UCSD-AML1 (cell line): ENCODE results near the gene NFIA.

Source experiments
- DNase-seq: peaks from one replicate; lab custom pipeline; 2025; ENCODE audit not compliant: unreplicated experiment; lab: John Stamatoyannopoulos, UW

The NFIA gene

DNA sequence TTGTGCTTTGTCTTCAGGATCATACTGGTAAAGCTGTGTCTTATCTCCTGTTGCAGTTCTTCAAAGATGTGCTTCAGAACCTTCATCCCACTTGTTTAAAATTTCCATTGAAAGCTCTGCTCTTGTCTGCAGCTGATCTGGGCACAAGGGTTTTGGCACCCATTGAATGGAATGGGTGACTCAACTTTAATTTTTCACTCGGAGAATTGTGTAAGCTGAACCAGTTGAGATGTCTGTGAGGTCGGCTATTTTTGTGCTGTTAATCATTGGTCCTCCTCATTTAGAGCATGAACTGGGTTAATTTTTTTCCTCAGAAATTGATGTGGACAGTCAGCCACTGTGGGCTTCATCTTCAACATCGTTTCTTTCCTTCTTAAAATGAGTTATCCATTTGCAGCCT is 390.5 kb downstream of the NFIA start:
- no peak for DNase-seq

DNA sequence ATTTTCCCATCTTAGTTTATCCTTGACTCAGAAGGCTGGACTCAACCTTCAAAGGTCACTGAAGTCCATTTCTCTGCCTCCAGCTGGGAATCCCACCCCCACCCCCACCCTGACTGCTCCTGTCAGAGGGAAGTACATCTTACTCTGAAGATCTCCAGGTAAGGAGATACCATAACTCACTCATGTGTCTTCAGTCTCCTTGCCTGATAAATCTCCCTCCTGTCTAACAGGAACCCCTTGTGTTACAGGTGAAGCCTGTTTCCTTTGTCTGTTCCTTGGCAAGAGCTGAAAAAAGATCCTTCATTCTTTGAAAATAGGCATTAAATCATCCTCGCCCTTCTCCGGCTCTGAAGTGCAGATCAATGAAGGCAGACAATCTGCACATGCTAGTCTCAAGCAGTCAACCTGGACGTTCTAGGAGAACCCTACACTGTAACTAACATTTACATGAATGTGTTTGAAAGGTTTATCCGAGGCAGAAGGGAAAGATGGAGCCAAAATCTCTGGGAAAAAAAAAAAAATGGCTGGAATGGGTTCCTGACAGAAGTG is 392.0 kb downstream of the NFIA start:
- DNase-seq = no peak

DNA sequence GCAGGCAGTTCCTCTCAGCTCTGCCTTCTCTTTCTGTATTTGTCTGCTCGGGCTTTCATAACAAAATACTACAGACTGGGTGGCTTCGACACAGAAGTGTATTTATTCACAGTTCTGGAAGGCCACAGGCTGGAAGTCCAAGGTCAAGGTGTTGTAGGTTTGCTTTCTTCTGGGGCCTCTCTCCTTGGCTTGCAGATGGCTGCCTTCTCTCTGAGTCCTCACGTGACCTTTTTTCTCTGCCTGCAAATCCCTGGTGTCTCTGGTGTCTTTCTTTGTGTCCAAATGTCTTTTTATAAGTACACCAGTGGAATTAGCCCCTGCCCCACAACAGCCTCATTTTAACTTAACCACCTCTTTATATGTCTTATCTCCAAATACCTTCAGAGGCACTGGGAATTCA is 392.6 kb downstream of the NFIA start:
- no peak for DNase-seq

DNA sequence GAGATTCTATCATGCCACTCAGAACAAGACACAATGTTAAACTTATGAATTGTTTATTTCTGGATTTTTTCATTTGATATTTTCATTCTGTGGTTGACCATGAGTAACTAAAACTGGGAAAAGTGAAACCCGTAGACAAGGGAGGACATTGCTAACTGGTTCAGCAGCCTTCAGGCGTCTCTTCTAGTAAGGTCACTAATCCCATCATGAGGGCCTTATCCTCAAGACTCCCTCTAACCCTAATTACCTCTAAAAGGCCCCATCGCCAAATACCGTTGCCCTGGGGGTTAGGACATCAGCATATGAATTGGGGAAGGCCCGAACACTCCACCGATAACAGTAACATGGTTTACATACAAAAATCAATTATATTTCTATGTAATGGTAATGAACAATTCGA is 394.9 kb downstream of the NFIA start:
- no peak for DNase-seq

DNA sequence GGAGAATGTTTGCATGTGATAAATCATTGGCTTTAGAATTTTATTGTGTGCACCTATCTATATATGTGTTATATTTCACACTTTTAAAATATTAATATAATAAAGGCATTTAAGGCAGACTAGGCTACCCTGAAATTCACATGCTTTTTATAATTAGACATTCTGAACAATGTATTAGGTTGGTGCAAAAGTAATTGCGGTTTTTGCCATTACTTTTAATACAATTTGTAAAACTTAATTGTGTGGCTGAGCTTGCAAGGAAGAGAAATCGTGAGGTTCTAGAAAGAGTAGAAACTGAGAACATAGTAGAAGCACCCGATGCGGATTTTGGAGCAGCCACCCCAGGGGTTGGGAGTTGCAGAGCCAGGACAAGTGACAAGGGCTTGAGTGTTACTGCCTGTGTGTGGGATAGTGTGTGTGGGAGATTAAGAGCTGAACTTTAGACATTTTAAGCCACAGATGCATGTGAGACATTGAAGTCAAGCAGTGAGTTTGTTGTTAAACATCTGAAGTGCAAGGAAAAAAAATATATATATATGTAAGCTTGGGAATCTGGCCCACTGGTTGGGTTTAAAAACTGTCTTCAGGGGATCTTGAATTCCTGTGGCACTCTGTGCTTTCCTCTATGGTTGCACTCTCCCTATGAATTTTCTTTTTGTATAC is 398.0 kb downstream of the NFIA start:
- DNase-seq = no peak

DNA sequence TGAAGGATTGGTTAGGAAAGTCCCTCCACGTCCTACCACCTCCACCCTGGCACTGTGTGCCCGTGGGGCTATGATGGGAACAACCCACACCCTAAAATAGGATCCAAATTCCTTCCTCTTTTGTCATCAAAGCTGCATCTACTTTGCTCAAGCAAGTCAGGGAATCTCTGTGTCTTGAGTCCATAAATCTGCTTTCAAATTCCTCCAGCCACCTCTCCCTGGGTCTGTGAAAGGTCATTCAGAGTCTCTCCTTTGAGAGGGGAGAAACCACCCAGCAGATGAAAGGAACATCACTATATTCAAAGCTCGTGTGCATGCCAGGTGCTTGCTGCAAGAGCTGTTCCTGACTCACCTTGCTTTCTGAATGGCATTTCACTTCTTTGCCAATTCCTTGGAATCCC is 399.0 kb downstream of the NFIA start:
- DNase-seq = no peak

DNA sequence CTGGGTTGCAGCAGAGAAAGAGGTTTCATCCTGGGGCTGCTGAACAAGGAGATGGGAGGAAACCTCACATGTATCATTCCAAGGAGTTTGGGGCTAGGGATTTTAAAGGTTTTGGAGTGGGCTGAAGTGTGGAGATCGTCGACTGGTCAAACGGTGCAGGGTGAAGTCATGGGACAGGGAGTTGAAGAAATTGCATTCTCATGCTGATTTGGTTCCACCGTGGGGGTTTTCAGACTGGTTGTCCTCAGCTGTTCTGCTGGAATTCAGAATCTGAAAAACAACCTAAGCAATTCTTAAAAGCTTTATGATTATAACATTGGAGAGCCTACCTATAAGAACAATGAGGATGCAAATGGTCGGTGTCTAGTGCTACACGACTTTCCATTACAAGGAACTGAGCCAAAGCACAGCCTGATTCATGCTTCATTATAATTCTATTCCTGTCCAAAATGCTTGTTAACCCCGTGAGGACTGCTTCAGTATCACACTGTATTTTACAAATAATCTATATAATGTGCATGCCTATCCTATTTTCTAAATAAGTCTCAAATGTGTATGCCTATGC is 399.9 kb downstream of the NFIA start:
- no peak for DNase-seq

DNA sequence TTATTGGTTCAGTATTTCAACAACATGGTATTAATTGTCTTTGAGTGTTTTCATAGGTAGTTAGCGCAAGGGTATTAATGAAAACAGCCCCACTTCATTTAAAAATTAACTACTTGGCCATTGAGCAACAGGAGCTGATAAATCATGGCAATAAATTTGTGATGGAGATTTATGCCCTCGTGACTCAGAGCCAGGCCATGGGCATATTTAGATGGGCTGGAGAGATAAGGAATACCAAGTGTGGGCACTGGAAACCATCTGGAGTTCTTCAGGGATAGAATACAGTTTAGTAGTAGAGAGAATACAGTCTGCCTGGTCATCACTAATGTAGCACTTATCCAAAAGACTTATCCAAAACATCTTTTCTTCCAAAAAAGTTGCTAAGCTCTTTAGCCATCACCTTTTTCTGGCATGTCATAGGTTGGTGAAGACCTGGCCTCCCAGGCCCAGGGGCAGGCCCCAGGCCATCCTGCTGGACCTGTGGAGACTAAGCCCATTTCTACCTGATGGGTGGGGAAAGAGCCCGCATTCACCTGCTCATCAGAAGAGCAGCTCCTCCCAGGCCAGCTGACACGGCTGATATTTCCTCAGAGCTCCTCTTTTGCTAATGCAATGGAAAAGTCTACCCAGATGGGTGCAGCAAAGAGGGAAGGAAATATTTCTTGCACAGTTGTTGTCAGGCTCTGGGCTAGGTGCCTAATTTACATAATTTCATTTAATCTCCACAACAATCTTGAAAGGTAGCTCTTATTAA is 404.6 kb downstream of the NFIA start:
- DNase-seq = no peak

DNA sequence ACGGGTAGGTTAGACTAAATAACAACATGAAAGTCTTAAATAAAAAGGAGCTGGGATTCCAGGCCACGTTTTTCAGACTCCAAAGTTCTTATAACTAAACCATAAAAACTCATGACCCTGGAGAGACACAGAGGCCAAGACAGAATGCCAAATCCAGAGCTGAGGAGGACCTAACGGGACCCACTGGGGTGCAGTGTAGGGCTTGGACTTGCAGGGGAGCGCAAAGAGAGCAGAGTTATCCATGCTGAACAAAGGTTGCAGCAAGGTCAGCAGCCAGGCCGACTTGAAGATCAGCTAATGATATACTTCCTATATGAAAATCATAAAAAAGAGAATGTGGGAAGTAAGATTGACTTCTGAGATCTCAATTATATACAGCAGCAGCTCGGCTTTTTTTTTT is 405.4 kb downstream of the NFIA start:
- no peak for DNase-seq

DNA sequence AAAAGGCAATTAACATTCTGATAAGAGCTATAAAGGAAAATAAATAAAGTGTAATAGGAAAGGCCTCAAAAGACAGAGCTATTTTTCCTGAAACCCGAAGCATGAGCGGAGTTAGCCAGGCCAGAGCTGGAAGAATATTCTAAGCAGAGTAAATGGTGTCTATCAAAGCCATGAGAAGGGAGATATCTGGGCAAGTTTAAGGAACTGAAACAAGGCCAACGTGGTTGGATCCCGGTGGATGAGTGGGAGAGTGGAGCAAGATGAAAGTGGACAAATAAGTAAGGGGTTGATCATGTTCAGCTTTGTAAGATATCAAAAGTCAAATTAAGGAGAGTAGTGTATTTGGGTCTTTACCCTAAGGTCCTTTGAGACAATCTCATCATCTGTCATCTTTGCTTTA is 408.6 kb downstream of the NFIA start:
- DNase-seq = no peak

DNA sequence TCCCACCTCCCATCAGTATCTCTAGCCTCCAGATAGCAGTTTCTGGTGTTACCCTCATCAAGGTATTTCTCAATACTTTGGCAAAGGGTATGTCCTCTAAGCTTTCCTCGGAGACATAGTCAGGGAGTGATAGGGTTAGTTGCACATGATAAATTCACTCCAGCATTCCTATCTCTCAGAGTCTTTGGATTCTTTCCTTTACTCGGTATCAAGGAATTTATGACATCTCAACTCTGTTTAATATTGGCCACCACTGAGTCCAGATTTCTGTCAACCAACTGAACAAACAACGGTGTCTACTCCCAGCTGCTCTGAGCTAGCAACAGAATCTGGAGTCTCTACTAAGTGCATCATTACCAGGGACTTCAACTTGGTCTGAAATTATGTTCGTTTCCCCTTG is 409.1 kb downstream of the NFIA start:
- no peak for DNase-seq

DNA sequence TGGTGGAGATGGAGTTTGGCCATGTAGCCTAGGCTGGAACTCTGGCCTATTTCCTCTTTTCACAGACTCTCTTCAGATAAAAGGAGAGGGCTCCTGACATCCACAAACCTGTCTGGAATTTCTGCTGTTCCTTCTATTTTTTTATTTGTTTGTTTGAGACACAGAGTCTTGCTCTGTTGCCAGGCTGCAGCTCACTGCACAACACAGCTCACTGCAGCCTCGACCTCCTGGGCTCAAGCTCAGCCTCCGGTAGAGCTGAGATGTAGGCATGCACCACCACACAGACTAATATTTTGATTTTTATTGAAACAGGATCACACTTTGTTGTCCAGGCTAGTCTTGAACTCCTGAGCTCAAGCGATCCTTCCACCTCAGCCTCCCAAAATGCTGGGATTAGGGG is 411.6 kb downstream of the NFIA start:
- DNase-seq = no peak

DNA sequence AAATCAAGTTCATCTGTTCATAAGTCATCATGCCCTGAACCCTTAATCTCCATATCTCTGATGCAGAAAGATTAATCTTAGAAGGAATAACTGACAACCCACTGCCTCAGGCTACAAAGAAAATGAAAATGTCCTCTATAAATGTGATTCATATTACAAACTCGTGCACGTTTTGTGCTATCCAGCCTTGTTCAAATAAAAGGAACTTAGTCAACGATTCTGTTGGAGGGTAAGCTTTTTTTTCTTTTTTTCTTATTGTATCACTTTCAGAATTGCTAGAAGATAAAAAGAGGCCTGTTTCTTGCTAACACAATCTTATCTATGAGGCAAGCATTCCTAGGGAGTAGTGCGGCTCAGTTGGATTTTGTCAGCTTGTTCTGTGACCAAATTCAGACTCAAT is 414.1 kb downstream of the NFIA start:
- no peak for DNase-seq

DNA sequence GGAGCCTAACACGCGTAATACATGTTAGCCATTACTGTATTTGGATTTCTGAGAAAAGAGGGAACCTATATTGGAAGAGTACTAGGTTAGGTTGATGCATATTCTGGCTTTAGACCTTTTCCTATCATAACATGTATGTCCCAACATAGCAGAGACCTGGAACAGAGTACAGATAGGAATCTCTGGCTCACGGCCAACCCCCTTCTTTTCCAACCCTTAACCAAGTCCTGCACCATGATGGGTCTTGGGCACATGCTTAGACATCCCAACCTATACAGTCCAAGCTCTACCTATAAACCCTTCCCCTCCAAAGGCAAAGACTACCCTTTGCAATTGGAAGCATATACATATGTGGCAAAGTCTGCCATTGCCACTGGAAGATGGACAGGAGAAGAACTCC is 414.7 kb downstream of the NFIA start:
- DNase-seq = no peak

DNA sequence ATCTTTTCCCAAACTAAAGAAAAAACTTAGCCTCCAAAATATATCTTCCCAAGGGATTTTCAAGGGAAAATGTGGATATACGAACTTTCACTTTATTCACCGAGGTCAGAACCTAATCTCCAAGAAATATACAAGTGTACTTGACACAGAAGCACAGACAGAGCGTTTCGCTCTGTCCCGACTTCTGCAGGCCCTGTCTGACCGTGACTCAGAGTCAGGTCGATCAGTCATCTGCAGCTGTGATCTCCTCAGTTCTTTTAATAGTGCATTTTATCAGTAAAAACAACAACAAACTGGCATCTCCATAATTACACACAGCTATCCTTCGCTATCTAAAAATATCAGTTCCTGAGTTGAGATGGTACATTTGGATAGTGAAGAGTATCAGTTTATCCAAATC is 416.0 kb downstream of the NFIA start:
- DNase-seq = no peak

DNA sequence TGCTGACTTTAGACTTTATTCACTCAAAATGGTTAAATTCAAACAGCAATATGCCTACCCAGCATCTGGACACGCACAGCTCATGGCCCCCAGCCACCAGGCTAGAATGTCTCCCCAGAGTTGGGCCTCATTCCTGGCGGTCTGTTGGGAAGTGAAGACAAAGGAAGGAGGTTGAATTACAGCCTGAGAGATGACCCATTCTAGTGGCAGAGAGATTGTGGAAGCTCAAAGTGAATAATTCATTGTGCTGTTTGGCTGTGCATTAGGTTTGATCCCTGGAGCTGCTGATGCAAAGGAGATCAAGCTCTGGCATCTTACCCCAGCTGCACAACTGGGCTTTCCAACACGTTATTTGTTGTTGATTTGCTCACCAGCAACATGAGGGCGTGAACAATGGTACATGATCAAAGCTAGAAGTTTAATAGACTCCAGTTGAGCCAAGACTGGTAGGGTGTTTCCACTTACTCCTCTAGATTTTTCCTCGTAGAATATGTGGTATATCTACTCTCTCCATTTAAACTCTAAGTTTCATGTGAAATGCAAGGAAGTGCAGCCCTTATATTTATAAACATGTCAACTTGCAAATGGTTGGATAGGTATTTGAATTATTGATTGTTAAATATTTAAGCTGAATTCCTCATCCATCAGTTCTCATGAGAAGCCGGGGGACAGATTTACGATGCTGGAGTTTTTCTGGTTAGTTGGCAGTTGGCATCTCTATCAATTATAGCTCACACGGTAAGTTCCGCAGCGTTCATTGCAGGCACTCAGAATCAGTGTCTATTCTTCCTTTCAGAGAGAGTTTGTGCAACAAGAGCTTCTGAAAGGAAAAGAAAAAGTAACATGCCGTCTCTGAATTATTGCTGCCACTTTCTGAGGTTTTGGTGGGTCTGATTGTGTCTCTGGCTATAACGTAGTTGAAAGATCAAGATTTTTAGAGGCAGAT is 419.9 kb downstream of the NFIA start:
- DNase-seq = no peak

DNA sequence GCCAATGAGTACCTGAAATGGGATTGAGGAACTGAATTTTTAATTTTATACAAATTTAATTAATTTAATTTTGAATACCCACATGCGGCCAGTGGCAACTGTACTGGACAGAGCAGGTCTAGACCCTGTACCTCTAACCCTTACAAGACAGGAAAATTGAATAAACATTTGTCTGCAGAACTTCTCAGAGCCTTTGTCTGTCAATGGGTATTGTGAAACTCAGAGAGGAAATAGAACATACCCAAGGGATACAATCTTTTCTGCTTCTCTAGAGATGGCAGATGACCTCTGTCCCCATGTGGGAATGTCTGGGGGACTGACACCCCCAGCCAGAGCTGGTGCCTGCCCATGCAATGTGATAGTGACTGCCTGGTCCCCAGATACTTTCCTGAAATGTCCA is 421.9 kb downstream of the NFIA start:
- no peak for DNase-seq

DNA sequence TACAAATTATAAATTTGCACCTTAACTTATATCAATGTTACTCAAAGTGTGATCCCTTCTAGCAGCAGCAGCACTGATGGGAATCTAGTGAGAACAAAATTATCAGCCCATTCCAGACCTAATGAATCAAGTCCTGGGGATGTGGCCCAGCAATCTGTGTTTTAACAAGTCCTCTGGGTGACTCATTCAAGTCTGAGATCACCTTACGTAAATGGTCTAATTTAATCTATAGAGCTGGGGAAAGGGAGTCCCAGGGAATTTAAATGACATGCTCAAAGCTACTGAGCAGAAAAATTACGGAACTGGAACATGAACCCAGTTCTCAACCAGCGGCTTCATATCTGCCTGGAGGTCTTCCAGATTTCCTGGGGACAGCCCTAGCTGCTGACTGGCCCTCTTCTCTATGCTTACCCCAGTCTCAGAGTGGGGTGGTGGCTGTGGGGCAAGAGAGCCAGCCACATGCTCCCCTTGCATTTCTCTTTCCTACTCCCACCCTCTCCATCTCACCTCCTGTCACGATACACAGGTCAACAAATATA is 422.6 kb downstream of the NFIA start:
- no peak for DNase-seq

DNA sequence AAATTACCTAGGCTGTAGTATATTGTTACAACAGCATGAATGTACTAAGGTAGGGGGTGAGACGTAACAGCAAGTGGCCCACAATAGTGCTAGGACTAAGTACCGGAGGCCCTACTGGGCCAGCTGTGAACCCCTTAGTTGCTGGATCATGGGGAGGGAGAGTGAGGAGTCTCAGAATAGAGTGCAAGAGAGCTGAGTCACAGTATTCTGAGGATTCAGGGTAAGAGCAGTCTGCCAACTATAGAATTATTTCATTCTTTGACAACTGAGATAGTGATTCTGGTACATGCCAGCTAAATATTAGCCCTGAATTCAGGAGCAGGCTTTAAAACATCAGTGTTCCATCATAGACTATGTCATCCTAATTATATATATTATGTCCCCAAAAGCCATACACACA is 423.9 kb downstream of the NFIA start:
- no peak for DNase-seq

DNA sequence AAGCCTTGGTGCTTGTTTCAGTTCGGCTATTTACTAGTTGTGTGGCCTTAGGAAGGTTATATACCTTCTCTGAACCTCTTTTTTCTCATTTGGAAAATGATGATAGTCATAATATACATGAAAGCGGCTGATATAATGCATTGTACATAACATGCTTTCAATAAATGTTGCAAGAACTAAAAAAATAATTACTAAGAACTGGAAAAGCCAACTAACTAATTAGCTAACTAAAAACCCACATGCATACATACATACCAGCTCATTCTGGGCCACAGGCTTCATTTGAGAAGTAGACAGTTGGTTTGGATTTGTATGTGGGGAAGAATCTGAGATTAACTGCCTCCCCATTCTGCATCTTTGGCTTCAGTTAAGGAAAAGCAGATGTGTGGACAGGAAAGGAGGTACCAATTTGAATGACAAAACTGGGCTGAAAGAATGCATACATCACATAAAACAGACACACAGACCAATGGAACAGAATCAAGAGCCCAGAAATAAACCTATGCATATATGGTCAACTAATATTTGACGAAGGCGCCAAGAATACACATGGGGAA is 424.7 kb downstream of the NFIA start:
- DNase-seq = no peak
